Heart right ventricle (tissue), 16 donors: ENCODE data around the gene GK2. TPM values are rescaled to one million over a fixed set of nuclear protein-coding genes. Genes with fewer than 3 reads are reported as not detected.

Source experiments
- ATAC-seq, 8 donors: fragments of 200-7000 bp; cut with Tn5 transposase; one replicate each; pipeline ENCODE4 v1.9.1; 2020; ENCODE audit warnings: mild to moderate bottlenecking in 8 of 8, moderate library complexity in 8 of 8, moderate number of reproducible peaks in 1 of 8
- DNase-seq, 2 donors: peaks; one replicate each; pipeline ENCODE4 v3.0.0-alpha.2; 2020
- H3K27ac ChIP-seq, 10 donors: fragments of 200-600 bp; sonication (generic) in 2 of 10; one replicate each; pipeline versions ENCODE4 v1.5.0 to v1.8.0; 2020 to 2022; ENCODE audit warnings: mild to moderate bottlenecking in 3 of 10
- H3K27me3 ChIP-seq, 7 donors: fragments of 200-600 bp; one replicate each; pipeline ENCODE4 v1.8.0; 2021 to 2022; ENCODE audit warnings: mild to moderate bottlenecking in 2 of 7
- H3K36me3 ChIP-seq, 9 donors: fragments of 200-600 bp; sonication (generic) in 1 of 9; one replicate each; pipeline versions ENCODE4 v1.5.0 to v1.8.0; 2020 to 2022; ENCODE audit warnings: mild to moderate bottlenecking in 2 of 9
- H3K4me1 ChIP-seq, 9 donors: fragments of 200-600 bp; sonication (generic) in 1 of 9; one replicate each; pipeline versions ENCODE4 v1.5.0 to v1.8.0; 2020 to 2022; ENCODE audit warnings: mild to moderate bottlenecking in 4 of 9
- H3K4me3 ChIP-seq, 10 donors: fragments of 200-600 bp; sonication (generic) in 2 of 10; one replicate each; pipeline versions ENCODE4 v1.5.0 to v1.8.0; 2020 to 2022; ENCODE audit warnings: mild to moderate bottlenecking in 7 of 10, moderate library complexity in 2 of 10
- H3K9me3 ChIP-seq, 11 donors: fragments of 200-600 bp in 10 of 11; sonication (generic) in 2 of 11; one replicate each; pipeline versions ENCODE4 v1.5.0 to v1.8.0; 2013 to 2022; ENCODE audit warnings: mild to moderate bottlenecking in 2 of 11, control low read depth in 1 of 11, moderate library complexity in 1 of 11
- CTCF ChIP-seq, 9 donors: fragments of 200-600 bp; sonication (generic) in 2 of 9; IDR thresholded peaks; one replicate each; pipeline versions ENCODE4 v1.5.0 to v1.8.0; 2021 to 2022; ENCODE audit warnings: antibody characterized with exemption in 9 of 9, mild to moderate bottlenecking in 5 of 9, moderate library complexity in 1 of 9
- WGBS, 2 donors: extraction: QIAGEN DNeasy Blood & Tissue Kit; methylation state at CpG; one replicate each; pipeline ENCODE4 v1.1.7; 2013; ENCODE audit warnings: inconsistent platforms in 1 of 2; 5-methylcytosine and 5-hydroxymethylcytosine counted together
- intact Hi-C, 10 donors: fragments of 100-400 bp; cut with DNase I; formaldehyde crosslinking; loops; one replicate each; pipeline versions ENCODE4 v1.11.1 to v1.14.2; 2022
- long read RNA-seq, 3 donors: library from polyadenylated mRNA; unstranded; transcript quantifications; one replicate each; pipeline ENCODE4 v2.0.0, GENCODE V29; 2020 to 2021
- polyA plus RNA-seq, 2 donors: library from polyadenylated mRNA; stranded (reverse); fragments of 200-250 nt; gene quantifications; one replicate each; pipeline ENCODE4 v1.2.3, GENCODE V29; 2013
- total RNA-seq, 10 donors: library from RNA; stranded (reverse); fragmentation: NEBNext Ultra II Directional in 3 of 10; extraction: Animal tissue kit (Norgen Biotek cat#: 25700) in 3 of 10; gene quantifications; one replicate each; pipeline versions ENCODE4 v1.2.1 to v1.2.4, GENCODE V29; 2021 to 2023
- donor health status: Arrhythmogenic right ventricular cardiomyopathy.
- donor health status: ischemic (EF 13 %, LVEDD 7.1; RV severe dilation, severe dysfunction).
- donor health status: healthy with polysubstance abuse.
- donor health status: DM: no; HTN: yes; CAD: no.
- donor health status: DM: no; HTN: no; CAD: no.
- donor health status: ischemic (EF 25% LVEDD 6.9; RV normal size, moderate dysfunction).
- donor health status: ischemic (EF 25% LVEDD 5.7; RV mildly dilated, moderate dysfunction).
- donor health status: healthy.
- donor health status: DM: yes; HTN: yes; CAD: no.
- donor health status: Ischemic cardiomyopathy.
- donor health status: ischemic (EF 35%, LVEDD 5.7; RV mildly dilated, moderate dysfunction).
- donor health status: nonischemic (EF 11% LVEDD 7.7; RV severe dilation, severe dysfunction).
- donor health status: DM: yes; HTN: yes; CAD: no.
- donor health status: PGD.
- donor health status: ischemic (EF 29% LVEDD 5.4; RV normal size, mild dysfunction).
- donor health status: nonischemic (EF 23%, LVEDD 6.1; RV moderate dilation, normal function).

GK2 gene
- total RNA-seq (not detected), polyA plus RNA-seq (not detected)
- long read RNA-seq, donor 1, result 0 reads
- long read RNA-seq, donor 2, result 0 reads
- long read RNA-seq, donor 3, result 0 reads

GRCh38 chr4:79408063-79408462, at the start of gene GK2:
TSS of gene GK2 (minus strand) at chr4:79408228. CDS start at chr4:79408200, 28 bp downstream.
- Histone ChIP-seq H3K4me1 (no peaks in the 10 kb centered on the region), H3K27me3 (no peaks in the 10 kb centered on the region), H3K9me3 (peaks cover 0 to 3% (median 0%) of the 10 kb centered on the region in 11 donors), H3K36me3 (no peaks in the 10 kb centered on the region), H3K27ac (no peak within 1 kb of the TSS), H3K4me3 (no peak within 1 kb of the TSS)
- 92 to 93% methylated on average over 16 of the region's 16 CpGs for WGBS, 2 donors
- intact Hi-C loops, result no loop called here
- ATAC-seq (no peak), DNase-seq (peak in 1 of 2 donors; percentile 5)
- no peak for TF ChIP-seq CTCF (IDR thresholded peaks at IDR 0.05)

GRCh38 chr4:79455216-79455615, 47.2 kb upstream of the GK2 start:
- peak in 1 of 8 donors; percentile 19 for ATAC-seq
- TF ChIP-seq CTCF (IDR thresholded peaks at IDR 0.05), result no peak

GRCh38 chr4:79454656-79455055, 46.6 kb upstream of the GK2 start:
- no peak overlapping the region for H3K4me3 ChIP-seq
- intact Hi-C loops, result no loop called here
- no peak for TF ChIP-seq CTCF (IDR thresholded peaks at IDR 0.05)
- H3K4me1 ChIP-seq, result no peaks in the 10 kb centered on the region
- no peaks in the 10 kb centered on the region for H3K36me3 ChIP-seq
- no peak overlapping the region for H3K27ac ChIP-seq
- H3K27me3 ChIP-seq, result no peaks in the 10 kb centered on the region
- DNase-seq (no peak), ATAC-seq (no peak)
- 70 to 81% methylated on average over 2 of the region's 2 CpGs for WGBS, 2 donors
- no peaks in the 10 kb centered on the region for H3K9me3 ChIP-seq

More at GRCh38 chr4:79455216-79455615, 47.2 kb upstream of the GK2 start:
- no peaks in the 10 kb centered on the region for H3K36me3 ChIP-seq
- no peaks in the 10 kb centered on the region for H3K4me1 ChIP-seq
- WGBS, 2 donors, result 41 to 47% methylated on average over 5 of the region's 5 CpGs
- H3K27me3 ChIP-seq, result no peaks in the 10 kb centered on the region
- no peak for DNase-seq
- no peak overlapping the region for H3K4me3 ChIP-seq
- intact Hi-C loops, result no loop called here
- no peaks in the 10 kb centered on the region for H3K9me3 ChIP-seq
- H3K27ac ChIP-seq, result no peak overlapping the region

- intact Hi-C loops, result no loop called here
- Histone ChIP-seq H3K4me3 (no peak overlapping the region), H3K4me1 (no peaks in the 10 kb centered on the region), H3K9me3 (no peaks in the 10 kb centered on the region), H3K27me3 (no peaks in the 10 kb centered on the region), H3K27ac (no peak overlapping the region), H3K36me3 (no peaks in the 10 kb centered on the region)
- 80 to 85% methylated on average over 2 of the region's 2 CpGs for WGBS, 2 donors
- TF ChIP-seq CTCF (IDR thresholded peaks at IDR 0.05), result no peak
- DNase-seq (no peak), ATAC-seq (no peak)
Observed at GRCh38 chr4:79450053-79450452, 42.0 kb upstream of the GK2 start.
